ENCODE data around the gene AZI2.

The AZI2 gene, protein sequence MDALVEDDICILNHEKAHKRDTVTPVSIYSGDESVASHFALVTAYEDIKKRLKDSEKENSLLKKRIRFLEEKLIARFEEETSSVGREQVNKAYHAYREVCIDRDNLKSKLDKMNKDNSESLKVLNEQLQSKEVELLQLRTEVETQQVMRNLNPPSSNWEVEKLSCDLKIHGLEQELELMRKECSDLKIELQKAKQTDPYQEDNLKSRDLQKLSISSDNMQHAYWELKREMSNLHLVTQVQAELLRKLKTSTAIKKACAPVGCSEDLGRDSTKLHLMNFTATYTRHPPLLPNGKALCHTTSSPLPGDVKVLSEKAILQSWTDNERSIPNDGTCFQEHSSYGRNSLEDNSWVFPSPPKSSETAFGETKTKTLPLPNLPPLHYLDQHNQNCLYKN

DNA sequence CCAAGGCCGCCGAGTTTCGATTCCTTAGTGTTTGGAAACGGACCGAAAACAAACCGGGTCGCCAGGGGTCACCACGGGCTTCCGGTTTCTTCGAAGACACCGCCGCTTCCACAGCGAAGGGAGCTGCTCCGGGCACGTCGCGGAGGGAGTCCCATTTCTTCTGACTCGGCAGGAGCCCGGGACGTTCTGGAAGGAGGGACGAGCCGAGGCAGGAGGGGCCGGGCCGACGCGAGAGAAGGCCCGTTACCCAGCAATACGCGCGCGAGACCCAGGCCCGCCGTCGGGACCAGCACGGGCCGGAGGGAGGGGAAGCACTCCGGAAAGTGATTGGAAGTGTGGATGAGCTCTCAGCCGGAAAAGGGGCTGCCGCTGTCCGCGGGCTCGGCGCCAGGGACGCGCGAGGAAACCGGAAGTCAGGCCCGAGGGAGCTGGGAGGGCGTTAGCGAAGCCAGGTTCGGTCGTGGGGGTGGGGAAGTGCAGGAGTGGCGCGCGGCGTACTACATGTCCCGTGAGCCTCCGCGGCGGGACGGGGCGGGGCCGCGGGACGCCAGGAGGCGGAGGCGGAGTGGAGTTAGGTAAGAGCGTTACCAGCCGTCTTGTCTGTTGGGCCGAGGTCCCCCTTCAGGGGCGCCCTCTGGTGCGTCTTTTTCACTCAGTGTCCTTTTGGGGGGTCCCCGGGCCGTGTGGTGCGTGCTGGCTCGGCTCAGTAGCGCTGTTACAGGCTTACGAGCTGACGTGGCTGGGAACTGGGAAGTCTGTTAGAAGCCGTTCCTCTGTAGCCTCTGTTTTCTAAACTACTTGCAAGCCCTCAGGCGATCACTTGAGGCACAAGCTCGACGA, at the start of gene AZI2, which contains the start of gene ZCWPW2:
TSS of gene AZI2 (minus strand) at position 196 of the 840 bp plus-strand sequence. CDS start 8,207 bp downstream, outside the sequence.
TSS of gene ZCWPW2 (plus strand) at position 93 of the 840 bp plus-strand sequence. CDS start 64,348 bp downstream, outside the sequence.
- peak; percentile 92 for DNase-seq (ENCODE audit: low spot score)

DNA sequence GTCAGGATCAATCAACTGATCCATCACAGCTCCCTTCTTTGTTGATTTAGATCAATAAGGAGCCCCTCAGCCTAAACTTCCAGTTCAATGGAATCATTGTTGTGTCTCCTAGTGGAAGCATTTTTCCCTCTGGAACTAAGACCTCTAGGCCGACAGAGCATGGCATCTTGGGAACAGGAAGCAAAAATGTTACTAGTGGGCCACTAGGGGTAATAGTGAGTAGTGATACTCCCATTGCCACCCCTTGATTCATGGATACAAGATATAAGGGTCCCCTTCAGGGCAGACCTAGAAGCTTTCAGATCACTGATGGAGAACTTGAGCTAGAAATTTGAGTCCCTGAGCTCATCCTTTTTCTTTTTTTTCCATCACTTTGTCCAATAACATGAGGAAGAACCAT, 40.4 kb upstream of the AZI2 start:
- DNase-seq (ENCODE audit: low spot score), result no peak

DNA sequence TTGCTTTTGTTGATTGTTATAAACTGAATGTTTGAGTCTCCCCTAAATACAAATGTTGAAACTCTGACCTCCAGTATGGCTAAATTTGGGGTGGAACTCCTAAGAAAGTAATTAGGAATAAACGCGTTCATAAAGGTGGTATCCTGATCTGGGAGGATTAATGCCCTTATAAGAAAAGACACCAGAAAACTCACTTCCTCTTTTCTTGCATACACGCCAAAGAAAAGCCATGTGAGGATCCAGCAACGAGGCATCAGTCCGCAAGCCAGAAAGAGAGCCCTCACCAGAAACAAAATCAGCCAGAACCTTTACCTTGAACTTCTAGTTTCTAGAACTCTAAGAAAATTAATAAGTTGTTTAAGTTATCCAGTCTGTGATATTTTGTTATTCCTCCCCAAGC, 37.4 kb upstream of the AZI2 start:
- DNase-seq (ENCODE audit: low spot score), result no peak

DNA sequence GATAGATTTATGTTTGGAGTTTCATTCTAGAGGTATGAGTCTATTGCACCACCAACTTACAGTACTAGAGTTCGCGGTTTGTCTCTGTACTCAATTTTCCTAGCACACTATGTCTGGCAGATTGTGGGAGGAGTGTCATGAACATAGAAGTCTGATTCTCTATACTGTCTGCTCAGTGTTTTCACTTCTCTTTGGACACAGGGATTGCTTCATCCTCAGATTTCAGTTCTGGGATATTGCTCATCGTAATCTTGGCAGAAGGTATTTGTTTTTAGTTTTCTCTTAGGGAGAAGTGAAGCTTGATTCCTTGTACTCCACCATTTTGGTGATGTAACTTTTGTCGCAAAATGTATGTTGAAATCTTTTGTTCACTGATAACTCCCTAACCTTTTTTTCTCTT, 27.8 kb upstream of the AZI2 start:
- no peak for DNase-seq (ENCODE audit: low spot score)

DNA sequence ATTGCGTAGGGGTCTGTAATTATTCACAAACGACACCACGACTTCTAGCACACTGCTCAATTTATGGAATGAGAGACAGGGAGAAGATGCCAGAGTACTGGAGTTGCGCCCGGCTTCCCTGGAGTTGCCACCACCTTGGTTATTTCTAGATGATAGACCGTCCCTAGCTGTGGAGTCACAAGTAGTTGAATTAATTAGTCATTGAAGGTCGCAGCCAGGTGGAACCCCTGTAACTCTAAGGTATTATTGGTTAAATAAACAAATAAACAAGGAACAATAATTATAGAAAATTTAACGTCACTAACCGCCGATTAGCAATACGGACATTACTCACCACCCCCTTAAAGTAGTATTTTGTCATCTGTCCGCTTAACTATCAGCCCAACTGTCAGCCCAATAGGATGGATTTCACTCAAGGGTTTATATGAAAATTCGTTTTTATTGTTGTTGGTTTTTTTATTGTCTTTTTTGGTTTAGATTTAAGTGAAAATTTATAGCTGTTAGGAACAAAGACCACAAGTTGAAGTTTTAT, 911 bp upstream of the AZI2 start:
- no peak for DNase-seq (ENCODE audit: low spot score)

DNA sequence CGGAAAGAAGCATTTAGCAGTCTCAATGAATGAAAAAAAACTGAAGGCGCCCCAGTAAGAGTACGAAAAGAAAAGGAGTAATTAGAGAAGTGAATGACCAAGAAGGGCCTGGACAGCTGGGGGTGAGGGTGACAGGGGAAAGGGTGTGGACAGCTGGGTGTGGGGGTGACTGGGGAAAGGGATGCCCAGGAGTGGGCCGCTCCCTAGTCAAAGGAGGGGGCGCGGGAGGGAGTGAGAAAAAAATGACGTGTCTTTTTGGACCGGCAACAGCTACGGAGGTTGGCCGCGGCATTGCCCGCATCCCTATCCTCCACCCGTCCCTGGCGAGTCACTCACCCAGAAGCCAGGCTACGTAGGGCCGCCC, 377 bp downstream of the AZI2 start:
- no peak for DNase-seq (ENCODE audit: low spot score)

DNA sequence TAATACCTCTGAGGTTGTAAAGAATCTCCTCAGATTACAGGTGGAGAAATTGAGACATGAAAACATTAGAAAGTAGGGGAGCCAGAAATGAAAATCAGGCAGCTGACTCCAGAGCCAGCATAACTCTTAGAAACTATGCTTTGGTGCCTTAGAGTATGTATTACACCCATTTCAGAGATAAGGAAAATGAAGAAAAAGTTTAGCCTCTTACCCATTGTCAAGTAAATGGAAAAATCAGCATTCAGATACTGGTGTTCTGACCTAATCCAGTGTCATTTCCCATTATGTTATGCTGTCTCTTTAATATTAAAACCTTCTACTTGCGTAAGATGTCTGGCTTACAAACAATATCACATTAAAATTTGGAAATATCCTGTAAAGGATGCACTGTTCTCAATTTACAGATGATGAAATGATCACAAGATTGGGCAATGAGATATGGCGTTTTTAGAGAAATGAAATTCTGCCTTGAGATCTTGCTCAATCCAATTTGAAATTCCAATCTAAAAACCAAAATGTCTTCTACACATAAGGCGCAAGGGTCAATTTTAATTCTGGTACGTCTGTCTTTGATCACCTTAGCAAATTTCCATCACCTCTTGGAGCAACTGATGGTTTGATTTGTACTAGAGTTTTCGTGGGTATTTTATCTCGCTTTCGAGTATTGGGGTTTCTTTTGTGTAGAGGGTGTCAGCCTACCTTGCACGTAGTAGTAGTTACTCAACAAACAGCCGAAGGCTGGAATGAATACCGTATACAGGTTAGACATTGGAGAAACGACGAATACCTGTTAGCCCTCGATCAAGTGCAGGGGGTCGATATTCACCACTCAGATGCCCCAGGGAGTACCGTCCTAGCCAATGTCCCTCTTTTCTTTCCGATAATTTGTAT, 1.0 kb downstream of the AZI2 start:
- DNase-seq (ENCODE audit: low spot score), result peak; percentile 6

DNA sequence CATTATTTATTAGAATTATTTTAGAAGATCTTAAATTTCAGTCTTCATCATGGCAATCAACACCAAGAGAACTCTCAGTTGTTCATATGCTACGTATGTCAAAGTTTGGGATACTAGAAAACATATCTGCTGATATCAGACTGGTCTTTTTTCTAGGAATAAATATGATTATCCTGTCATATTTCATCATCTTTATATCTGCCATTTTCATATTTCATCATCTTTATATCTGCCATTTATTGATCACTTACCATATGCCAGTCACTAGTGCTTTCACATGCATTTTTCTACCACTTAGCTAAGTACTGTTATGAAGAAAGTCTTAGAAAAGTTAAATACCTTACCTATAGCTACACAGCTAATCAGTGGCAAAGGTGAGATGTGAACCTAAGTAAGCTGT, 2.9 kb downstream of the AZI2 start:
- DNase-seq (ENCODE audit: low spot score), result no peak

DNA sequence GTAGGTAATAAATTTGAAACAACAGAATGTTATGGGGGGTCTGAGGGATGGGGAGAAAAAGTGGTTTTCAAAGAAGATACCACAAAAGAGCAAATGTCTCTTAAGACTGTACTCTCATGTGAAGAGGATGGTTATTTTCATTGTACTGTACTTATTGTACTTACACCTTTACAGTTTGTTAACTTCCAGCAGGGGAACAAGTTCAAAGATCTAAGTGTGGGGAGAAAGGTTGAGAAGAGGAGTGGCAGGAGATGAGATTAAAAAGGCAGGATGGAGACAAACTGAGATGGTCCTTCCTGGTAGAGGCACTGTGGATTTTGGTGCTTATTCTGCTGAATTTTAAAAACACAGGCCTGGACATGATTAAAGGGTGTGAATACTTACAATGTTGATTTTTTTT, 5.5 kb downstream of the AZI2 start:
- DNase-seq (ENCODE audit: low spot score), result no peak

DNA sequence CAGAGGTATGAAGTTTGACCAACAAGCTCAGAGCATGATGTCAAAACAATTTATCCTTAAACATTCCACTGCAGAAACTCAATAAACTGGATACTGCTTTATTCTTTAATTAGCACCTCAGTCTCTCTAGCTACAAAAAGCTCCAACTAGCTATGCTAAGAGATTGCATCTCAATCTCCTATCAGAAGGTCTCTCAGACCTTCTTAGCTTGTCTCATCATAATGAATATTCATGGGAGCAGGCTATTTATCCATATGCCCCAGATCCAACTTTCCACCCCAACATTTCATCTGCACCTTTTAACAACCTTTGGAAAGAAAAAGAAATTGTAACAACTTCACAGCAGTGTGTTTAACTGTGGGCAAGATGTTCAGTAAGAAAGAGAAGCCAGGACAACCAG, 11.4 kb downstream of the AZI2 start:
- no peak for DNase-seq (ENCODE audit: low spot score)

DNA sequence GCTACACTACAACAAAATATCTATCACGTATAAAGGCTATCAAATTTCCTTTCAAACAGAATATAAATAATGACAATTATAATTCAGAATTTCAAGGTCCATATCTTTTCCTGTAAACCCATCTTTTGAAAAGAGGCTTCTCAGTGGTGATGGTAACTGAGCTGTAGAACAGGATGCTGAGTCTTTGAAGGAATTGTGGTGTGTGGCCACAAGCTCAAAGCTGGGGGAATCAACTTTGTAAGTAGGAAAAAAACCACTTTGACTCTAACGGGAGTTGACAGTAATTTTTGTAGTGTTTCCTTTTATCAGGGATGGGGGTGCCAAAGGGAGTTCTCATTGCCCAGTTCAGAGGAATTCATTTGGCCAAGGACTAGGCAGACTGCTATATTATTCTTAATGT, 13.4 kb downstream of the AZI2 start:
- DNase-seq (ENCODE audit: low spot score), result no peak

DNA sequence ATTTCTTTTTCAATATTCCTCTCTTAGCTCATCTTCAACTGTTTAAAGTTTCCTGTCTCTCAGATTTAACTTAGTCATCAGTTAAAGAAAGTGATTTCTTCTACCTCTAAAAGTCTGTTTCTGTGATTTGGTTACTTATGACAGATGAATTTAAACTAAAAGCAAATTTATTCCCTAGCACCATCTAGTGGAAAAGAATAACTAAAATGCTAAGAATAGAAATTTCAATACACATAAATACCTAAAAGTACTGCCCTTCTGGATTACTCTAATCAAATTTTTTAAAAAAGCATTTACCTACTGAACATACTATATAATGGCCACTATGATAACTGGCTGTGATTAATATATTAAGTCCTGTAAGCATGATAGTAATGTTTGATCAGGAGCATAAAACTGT, 14.1 kb downstream of the AZI2 start:
- DNase-seq (ENCODE audit: low spot score), result no peak

DNA sequence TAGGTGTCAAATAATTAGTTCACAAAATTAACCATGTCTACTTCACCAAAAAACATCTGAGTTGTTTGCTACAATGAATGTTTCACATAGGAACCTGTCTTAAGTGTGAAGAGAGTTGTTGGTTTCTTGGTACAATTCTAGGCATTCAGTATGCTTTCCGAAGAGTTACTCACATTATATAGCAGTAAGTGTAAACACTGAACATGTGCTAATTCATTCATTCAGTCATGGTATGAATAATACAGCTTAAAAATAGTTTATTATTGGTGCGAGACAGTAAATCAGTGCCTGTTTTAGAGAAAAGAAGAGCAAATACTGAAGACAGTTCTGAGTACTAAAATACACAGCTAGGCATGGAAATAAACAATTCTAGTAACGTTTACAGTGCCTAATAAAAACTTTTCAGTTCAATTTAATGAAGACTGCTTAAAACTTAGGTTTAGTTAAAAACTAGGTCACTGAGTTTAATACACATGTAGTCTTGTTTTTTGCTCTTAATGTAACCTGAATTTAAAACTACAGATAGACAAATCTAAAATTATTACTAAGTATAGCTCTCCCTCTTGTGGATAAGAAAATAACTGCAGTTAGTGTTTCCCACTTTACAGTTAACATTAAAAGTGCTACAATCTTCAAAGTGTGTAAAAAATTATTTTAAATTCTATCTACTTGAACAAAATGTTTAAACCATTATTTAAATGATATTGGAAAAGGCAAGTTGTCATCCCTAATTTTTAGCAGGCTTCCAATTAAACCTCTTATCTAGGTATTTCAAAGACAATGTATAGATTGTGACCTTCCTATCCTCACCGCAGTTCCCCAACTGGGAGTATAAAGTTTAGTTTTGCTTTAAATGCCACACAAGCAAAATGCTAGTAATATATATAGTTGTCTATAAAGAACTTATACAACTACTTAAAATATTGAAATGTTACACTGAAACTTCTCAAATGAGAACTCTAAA, 20.2 kb downstream of the AZI2 start:
- DNase-seq (ENCODE audit: low spot score), result peak; percentile 17

DNA sequence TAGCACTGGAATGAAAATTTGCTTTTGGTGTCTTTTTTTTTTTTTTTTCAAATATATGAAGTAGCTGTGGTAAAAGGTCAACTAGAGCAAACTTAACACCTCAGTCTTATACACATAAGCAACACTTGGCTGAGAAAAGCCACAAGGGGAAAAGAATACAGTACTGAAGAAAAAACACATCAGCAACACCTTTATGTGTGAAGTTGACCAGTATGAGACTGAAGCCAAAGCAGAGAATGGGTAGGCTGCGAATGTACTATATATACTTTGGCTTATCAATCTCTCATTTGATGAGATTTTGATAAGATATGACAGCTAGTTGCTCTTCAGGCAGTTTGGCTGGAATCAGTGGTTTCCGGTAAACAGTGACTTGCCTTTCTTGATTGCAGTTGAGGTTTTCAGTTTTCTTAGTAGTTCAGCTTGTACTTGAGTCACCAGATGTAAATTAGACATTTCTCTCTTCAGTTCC, 22.1 kb downstream of the AZI2 start:
- no peak for DNase-seq (ENCODE audit: low spot score)

DNA sequence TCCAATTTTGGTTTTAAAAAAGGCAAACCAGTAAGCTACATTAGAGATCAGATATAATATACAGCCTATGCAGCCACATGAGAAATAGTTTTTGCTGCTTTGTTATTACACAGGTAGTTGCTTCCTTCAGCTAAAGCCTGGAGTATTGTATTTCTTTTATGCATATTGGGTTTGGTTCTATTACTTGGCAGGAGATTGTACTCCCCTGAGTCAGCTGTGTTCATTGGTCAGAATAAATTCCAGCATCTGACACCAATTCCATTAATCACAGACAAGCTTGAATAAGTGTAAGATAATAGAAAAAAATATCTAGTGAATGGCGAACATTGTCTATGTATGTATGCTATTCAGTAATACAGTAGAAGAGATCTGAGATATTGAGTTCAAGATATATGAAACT, 26.2 kb downstream of the AZI2 start:
- DNase-seq (ENCODE audit: low spot score), result no peak

DNA sequence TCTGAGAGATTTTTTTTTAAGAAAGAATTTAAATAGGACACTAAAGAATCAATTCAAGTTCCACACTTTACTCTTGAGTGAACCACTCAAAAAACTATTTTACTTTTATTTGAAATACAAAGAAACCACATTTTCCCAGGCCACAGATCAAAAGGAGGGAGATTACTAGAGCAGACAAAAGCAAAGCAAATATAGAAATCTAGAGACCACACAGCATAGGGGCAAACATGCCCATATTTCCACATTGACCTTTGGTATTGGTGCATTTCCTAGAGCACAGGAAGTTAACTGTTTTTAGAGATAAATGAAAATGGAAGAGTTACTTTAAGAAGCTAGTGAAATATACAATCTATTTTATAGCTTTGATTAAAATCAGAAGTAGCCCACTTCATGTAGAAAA, 27.6 kb downstream of the AZI2 start:
- DNase-seq (ENCODE audit: low spot score), result no peak

DNA sequence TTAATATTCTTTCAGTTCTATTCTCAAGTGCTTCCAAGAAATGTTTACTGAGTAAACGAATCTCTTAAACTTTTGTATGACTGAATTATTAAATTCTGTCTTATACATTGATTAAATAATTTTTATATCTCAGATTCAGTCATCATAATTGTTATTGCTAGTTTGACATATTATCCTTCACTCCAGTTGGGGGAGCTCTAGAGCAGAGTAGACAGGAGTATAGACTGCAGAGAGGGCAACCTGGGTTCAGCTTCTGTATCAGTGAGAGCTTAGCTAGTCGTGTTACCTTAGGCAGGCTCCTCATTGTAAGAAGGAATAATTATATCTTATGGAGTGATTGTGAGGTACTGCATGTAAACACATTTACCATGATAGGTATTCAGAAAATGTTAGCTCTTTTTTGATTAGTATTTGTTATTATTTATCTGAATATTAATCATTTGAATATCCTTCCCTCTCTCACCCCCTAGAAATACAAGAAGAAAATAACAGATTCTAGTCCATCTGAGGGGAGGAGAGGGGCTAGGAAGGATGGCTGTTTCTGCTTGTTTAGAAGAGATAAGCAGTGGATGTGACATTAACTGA, 31.1 kb downstream of the AZI2 start:
- peak; percentile 24 for DNase-seq (ENCODE audit: low spot score)

DNA sequence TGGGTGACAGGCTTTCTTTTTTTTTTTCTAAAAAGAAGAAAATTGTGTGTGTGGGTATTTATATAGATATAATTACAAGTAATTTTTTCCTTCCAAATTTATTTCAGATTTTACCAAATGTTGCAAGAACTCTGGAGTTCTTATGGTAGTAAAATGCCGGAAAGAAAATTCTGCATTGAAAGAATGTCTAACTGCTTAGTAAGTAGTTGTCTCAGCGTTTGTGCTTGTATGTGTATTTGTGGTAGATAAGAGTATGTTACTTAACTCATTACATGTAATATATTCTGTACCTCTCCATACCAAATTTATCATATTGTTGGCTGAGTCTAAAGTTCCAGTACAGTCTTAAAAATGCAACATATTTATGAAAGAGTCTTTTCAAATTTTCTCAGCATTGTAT, 32.4 kb downstream of the AZI2 start:
- no peak for DNase-seq (ENCODE audit: low spot score)

DNA sequence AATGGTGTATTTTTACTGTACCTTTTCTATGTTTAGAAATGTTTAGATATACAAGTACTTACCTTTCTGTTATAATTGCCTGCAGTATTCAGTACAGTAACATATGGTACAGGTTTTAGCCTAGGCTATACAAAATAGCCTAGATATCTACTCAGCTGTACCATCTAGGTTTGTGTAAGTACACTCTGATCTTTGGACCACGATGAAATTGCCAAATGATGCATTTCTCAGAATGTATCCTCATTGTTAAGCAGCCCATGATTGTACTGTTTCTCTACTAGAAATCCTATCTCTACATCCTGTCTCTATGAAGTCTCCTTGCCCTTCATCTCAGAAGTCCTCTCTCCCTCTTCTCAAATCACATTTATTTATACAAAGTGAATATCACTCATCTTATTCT, 32.9 kb downstream of the AZI2 start:
- DNase-seq (ENCODE audit: low spot score), result no peak

DNA sequence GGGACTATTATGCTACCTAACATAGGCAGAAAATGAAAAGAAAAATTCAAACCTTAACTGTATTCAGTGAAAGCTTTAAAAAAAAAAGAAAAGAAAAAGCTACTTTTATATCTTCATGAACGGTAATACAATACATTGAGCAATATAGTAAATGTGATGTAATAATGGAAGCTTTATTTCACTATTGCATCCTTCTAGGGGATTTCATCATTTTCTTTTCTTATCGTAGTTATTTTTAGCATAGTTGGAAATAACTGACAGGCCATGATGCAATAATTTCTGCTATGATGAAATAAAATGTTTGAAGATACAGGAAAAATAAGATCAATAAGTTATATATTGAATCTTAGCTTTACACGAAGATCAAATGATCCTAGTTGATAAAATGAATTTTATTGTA, 40.4 kb downstream of the AZI2 start:
- no peak for DNase-seq (ENCODE audit: low spot score)
